HL-60 (cell line): ENCODE data around the gene PTPN1.
A peak's percentile ranks its signal among the peaks of the same experiment; 100 is the strongest.
"Not testable (repeated sequence)": the region's sequence is repeated elsewhere in the genome, so short reads cannot be mapped to it uniquely, and the experiment has no call there.

ENCODE experiments used
- DNase-seq, 2 experiments: peaks; one replicate each; pipeline ENCODE4 v3.0.0-alpha.2; 2010 to 2020; ENCODE audit warnings: low read depth in 1 of 2, low spot score in 1 of 2
- H3K27ac ChIP-seq: fragments of 250-450 bp; sonication (Bioruptor Pico); replicated peaks from 2 replicates; pipeline ENCODE4 v1.5.1; 2020; ENCODE audit warnings: mild to moderate bottlenecking, moderate library complexity
- H3K27me3 ChIP-seq: fragments of 250-450 bp; sonication (Bioruptor Pico); 2 replicates; pipeline ENCODE4 v1.5.1; 2021; ENCODE audit warnings: mild to moderate bottlenecking, moderate library complexity; ENCODE audit not compliant: insufficient read depth, poor library complexity, severe bottlenecking
- H3K4me3 ChIP-seq: replicated peaks from 2 replicates; pipeline ENCODE4 v1.5.1; 2011; ENCODE audit warnings: mild to moderate bottlenecking, control low read depth, low read length; ENCODE audit not compliant: insufficient read depth
- GABPA ChIP-seq: IDR thresholded peaks from 2 replicates; pipeline ENCODE4 v1.6.1; 2012; ENCODE audit warnings: low read depth
- POLR2AphosphoS5 ChIP-seq: IDR thresholded peaks from 2 replicates; pipeline ENCODE4 v1.6.1; 2012; ENCODE audit warnings: low read depth
- SPI1 ChIP-seq: IDR thresholded peaks from 2 replicates; pipeline ENCODE4 v1.6.1; 2012; ENCODE audit warnings: low read depth, mild to moderate bottlenecking, borderline replicate concordance
- TF ChIP-seq, protein P1 (sequence below): IDR thresholded peaks from one replicate; pipeline ENCODE4 v1.5.1; 2011; ENCODE audit warnings: low read length, control low read depth, inconsistent platforms; ENCODE audit not compliant: insufficient read depth
- TF ChIP-seq, protein P2 (sequence below): IDR thresholded peaks from 2 replicates; pipeline ENCODE4 v1.6.1; 2012; ENCODE audit warnings: low read depth; ENCODE audit not compliant: insufficient replicate concordance

PTPN1 gene

DNA sequence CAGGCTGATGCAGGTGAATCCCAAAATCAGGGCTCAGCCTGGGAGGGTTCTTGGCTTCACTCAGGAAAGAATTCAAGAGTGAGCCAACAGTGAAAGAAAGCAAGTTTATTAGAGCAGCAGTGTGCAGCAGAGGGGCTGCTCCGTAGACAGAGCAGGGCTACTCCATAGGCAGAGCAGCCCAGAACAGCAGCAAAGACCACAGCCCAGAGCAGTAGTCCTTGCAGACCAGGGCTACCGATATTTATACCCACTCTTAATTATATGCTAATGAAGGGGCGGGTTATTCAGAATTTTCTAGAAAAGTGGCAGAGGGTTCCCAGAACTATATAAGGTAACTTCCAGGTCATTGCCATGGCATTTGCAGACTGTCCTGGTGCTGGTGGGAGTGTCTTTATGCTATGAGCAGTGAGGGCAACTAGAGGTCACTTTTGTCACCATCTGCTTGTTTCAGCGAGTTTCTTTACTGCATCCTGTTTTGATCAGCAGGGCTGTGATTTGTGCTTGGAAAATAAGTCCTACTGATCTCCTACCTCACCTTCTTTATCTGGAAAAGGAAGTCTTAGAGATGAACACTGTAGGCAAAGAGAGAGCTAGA lies 39.8 kb upstream of the PTPN1 start:
- no peak for DNase-seq
- H3K27ac ChIP-seq, result no peak overlapping the region
- H3K4me3 ChIP-seq, result no peak overlapping the region
- H3K27me3 ChIP-seq, result no peaks in the 10 kb centered on the region
- TF ChIP-seq SPI1, result no peak
- TF ChIP-seq GABPA, result no peak
- TF ChIP-seq, protein P1, sequence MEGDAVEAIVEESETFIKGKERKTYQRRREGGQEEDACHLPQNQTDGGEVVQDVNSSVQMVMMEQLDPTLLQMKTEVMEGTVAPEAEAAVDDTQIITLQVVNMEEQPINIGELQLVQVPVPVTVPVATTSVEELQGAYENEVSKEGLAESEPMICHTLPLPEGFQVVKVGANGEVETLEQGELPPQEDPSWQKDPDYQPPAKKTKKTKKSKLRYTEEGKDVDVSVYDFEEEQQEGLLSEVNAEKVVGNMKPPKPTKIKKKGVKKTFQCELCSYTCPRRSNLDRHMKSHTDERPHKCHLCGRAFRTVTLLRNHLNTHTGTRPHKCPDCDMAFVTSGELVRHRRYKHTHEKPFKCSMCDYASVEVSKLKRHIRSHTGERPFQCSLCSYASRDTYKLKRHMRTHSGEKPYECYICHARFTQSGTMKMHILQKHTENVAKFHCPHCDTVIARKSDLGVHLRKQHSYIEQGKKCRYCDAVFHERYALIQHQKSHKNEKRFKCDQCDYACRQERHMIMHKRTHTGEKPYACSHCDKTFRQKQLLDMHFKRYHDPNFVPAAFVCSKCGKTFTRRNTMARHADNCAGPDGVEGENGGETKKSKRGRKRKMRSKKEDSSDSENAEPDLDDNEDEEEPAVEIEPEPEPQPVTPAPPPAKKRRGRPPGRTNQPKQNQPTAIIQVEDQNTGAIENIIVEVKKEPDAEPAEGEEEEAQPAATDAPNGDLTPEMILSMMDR, result no peak
- TF ChIP-seq, protein P2, sequence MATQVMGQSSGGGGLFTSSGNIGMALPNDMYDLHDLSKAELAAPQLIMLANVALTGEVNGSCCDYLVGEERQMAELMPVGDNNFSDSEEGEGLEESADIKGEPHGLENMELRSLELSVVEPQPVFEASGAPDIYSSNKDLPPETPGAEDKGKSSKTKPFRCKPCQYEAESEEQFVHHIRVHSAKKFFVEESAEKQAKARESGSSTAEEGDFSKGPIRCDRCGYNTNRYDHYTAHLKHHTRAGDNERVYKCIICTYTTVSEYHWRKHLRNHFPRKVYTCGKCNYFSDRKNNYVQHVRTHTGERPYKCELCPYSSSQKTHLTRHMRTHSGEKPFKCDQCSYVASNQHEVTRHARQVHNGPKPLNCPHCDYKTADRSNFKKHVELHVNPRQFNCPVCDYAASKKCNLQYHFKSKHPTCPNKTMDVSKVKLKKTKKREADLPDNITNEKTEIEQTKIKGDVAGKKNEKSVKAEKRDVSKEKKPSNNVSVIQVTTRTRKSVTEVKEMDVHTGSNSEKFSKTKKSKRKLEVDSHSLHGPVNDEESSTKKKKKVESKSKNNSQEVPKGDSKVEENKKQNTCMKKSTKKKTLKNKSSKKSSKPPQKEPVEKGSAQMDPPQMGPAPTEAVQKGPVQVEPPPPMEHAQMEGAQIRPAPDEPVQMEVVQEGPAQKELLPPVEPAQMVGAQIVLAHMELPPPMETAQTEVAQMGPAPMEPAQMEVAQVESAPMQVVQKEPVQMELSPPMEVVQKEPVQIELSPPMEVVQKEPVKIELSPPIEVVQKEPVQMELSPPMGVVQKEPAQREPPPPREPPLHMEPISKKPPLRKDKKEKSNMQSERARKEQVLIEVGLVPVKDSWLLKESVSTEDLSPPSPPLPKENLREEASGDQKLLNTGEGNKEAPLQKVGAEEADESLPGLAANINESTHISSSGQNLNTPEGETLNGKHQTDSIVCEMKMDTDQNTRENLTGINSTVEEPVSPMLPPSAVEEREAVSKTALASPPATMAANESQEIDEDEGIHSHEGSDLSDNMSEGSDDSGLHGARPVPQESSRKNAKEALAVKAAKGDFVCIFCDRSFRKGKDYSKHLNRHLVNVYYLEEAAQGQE, result no peak
- no peak for TF ChIP-seq POLR2AphosphoS5

GRCh38 chr20:50471231-50471630 lies 39.0 kb upstream of the PTPN1 start:
- Histone ChIP-seq H3K27ac (no peak overlapping the region), H3K27me3 (no peaks in the 10 kb centered on the region), H3K4me3 (no peak overlapping the region)
- TF ChIP-seq GABPA (no peak), SPI1 (no peak), POLR2AphosphoS5 (no peak)
- TF ChIP-seq, protein P1, result no peak
- TF ChIP-seq, protein P2, result no peak
- DNase-seq, result no peak

- H3K27me3 ChIP-seq, result no peaks in the 10 kb centered on the region
- no peak overlapping the region for H3K4me3 ChIP-seq
- peak in 1 of 2 experiments; percentile 34 for DNase-seq
- TF ChIP-seq, protein P2, result peak; percentile 70
- no peak for TF ChIP-seq SPI1
- no peak overlapping the region for H3K27ac ChIP-seq
These were observed 37.2 kb upstream of the PTPN1 start for GRCh38 chr20:50472693-50473664.

GRCh38 chr20:50474356-50474755 lies 35.8 kb upstream of the PTPN1 start:
- not testable (repeated sequence) for H3K27ac ChIP-seq, DNase-seq, H3K4me3 ChIP-seq, H3K27me3 ChIP-seq
